Activated CD4-positive, alpha-beta memory T cell treated with anti-CD3 and anti-CD28 coated beads, Interleukin-2, amount 10 ng/mL, durations not matched to agents 7 days and 5 days (primary cell): ENCODE data around the gene OASL. TPM values are rescaled to one million over a fixed set of nuclear protein-coding genes. Genes with fewer than 3 reads are reported as not detected.
"Not testable (repeated sequence)": the region's sequence is repeated elsewhere in the genome, so short reads cannot be mapped to it uniquely, and the experiment has no call there.

Experiments
- CTCF ChIA-PET: fragments of 350-600 bp; sonication (Branson Sonifier 250); formaldehyde crosslinking; loops from one replicate; lab custom pipeline; 2021; ENCODE audit warnings: antibody characterized with exemption, inconsistent platforms; lab: Charles Lee
- POLR2A ChIA-PET: fragments of 350-600 bp; sonication (Branson Sonifier 250); formaldehyde crosslinking; loops from one replicate; lab custom pipeline; 2021; ENCODE audit warnings: antibody characterized with exemption; lab: Charles Lee
- DNase-seq: peaks from one replicate; pipeline ENCODE4 v3.0.0-alpha.2; 2020
- H3K27ac Mint-ChIP-seq: one replicate; pipeline ENCODE4 v1.8.0; 2021; ENCODE audit warnings: mild to moderate bottlenecking, mixed read lengths
- H3K27me3 Mint-ChIP-seq: one replicate; pipeline ENCODE4 v1.8.0; 2021; ENCODE audit warnings: mixed read lengths
- H3K36me3 Mint-ChIP-seq: one replicate; pipeline ENCODE4 v1.8.0; 2021; ENCODE audit warnings: low read depth, mixed read lengths
- H3K4me1 Mint-ChIP-seq: one replicate; pipeline ENCODE4 v1.8.0; 2021; ENCODE audit warnings: mixed read lengths
- H3K4me3 Mint-ChIP-seq: one replicate; pipeline ENCODE4 v1.8.0; 2021; ENCODE audit warnings: mild to moderate bottlenecking, mixed read lengths
- H3K9me3 Mint-ChIP-seq: one replicate; pipeline ENCODE4 v1.8.0; 2021; ENCODE audit warnings: mixed read lengths
- total RNA-seq, 2 experiments: library from RNA; stranded (reverse); gene quantifications; one replicate each; pipeline ENCODE4 v1.2.3, GENCODE V29; 2021

Gene OASL
- total RNA-seq, 2 experiments from 2014 or later, result 104 to 107 TPM

DNA sequence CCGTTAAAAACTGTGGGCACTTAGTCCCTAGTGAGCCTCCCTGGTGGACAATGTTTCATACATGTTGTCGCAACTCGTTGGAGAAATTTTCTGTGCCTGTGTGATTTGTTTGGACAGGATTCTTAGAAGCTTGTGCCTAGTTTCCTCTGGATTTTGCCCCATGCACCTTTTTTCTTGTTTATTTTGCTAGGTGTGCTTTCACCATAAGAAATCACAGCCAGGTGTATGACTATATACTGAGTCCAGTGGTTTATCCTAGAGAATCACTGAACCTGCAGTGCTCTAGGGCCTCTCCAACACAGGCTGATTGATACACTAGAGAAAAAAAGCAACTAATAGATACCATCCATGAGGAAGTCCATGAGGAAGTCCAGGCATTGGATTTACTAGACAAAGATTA lies 33.1 kb upstream of the OASL start:
- Mint-ChIP-seq H3K27me3 (peaks cover 6% of the 10 kb centered on the region), H3K4me3 (no peak overlapping the region), H3K36me3 (no peaks in the 10 kb centered on the region), H3K9me3 (peaks cover 5% of the 10 kb centered on the region), H3K27ac (no peak overlapping the region), H3K4me1 (no peaks in the 10 kb centered on the region)
- no peak for DNase-seq
- CTCF ChIA-PET, result interaction anchor here (0.9 kb wide), 1 partner anchor 24 kb away, joined by 3 read pairs; no protein-coding TSS in a partner anchor
- POLR2A ChIA-PET, result no interaction called here

DNA sequence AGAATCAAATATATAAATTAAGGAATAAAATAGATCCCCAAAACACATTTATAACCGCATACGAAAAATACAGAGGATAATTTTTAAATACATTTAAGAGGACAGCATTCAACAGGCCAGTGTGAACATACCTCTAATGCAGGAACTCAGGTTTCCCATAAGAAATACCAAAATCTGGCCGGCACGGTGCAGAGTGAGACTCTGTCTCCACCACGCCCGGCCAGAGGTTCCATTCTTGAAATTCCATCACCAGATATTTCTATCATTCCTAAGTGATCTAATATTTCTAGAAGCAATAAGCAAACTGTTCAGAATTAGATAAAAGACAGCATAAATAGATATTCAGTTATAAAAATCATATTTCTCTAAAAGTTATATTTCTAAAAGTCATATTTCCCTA lies 30.2 kb upstream of the OASL start:
- H3K4me3 Mint-ChIP-seq, result no peak overlapping the region
- ChIA-PET POLR2A (no interaction called here), CTCF (interaction anchor here (1.1 kb wide), 1 partner anchor 9 kb away, joined by 4 read pairs; no protein-coding TSS in a partner anchor)
- H3K36me3 Mint-ChIP-seq, result no peaks in the 10 kb centered on the region
- H3K27ac Mint-ChIP-seq, result no peak overlapping the region
- H3K4me1 Mint-ChIP-seq, result peaks cover 6% of the 10 kb centered on the region
- H3K9me3 Mint-ChIP-seq, result peaks cover 5% of the 10 kb centered on the region
- peaks cover 6% of the 10 kb centered on the region for H3K27me3 Mint-ChIP-seq
- DNase-seq, result no peak

DNA sequence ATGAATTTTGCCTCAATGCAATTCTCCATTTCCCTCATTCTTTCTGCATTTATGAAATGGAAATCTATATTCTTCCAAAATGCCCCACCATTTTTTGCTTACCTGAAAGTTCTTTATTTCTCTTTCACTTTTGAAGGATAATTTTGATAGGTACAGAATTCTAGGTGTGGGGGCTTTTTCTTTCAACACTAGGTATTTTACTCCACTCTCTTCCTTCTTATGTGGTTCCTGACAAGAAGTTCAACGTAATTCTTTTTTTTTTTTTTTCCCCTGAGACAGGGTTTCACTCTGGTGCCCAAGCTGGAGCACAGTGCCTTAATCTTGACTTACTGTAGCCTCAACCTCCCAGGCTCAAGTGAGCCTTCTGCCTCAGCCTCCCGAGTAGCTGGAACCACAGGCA lies 26.3 kb upstream of the OASL start:
- H3K4me3 Mint-ChIP-seq, result no peak overlapping the region
- CTCF ChIA-PET, result interaction anchor here (0.7 to 1.5 kb wide), 3 partner anchors 32 to 60 kb away, joined by 3 to 6 read pairs (median 3); no protein-coding TSS in a partner anchor
- peaks cover 19% of the 10 kb centered on the region for H3K4me1 Mint-ChIP-seq
- no peak for DNase-seq
- H3K36me3 Mint-ChIP-seq, result no peaks in the 10 kb centered on the region
- H3K9me3 Mint-ChIP-seq, result no peaks in the 10 kb centered on the region
- no peak overlapping the region for H3K27ac Mint-ChIP-seq
- H3K27me3 Mint-ChIP-seq, result no peaks in the 10 kb centered on the region
- POLR2A ChIA-PET, result interaction anchor here (0.7 to 1.4 kb wide), 2 partner anchors 11 to 27 kb away, joined by 3 read pairs; no protein-coding TSS in a partner anchor

DNA sequence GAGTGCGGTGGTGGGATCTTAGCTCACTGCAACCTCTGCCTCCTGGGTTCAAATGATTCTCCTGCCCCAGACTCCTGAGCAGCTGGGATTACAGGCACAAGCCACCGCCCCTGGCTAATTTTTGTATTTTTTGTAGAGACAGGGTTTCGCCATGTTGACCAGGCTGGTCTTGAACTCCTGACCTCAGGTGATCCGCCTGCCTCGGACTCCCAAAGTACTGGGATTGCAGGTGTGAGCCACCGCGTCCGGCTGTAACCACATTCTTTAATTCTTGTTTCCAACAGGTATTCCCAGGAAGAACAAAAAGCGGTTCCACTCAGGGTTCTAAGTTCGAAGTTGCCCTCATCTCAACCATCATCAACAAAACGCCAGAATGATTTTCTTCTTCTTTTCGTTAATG lies 25.5 kb upstream of the OASL start:
- H3K36me3 Mint-ChIP-seq, H3K9me3 Mint-ChIP-seq, H3K27me3 Mint-ChIP-seq, H3K27ac Mint-ChIP-seq, H3K4me3 Mint-ChIP-seq, DNase-seq: not testable (repeated sequence)
- CTCF ChIA-PET, result interaction anchor here (0.7 to 1.5 kb wide), 3 partner anchors 46 to 335 kb away, joined by 3 to 6 read pairs (median 4); no protein-coding TSS in a partner anchor
- H3K4me1 Mint-ChIP-seq, result peaks cover 25% of the 10 kb centered on the region
- POLR2A ChIA-PET, result interaction anchor here (0.6 to 1.4 kb wide), 3 partner anchors 11 to 68 kb away, joined by 3 read pairs; no protein-coding TSS in a partner anchor

DNA sequence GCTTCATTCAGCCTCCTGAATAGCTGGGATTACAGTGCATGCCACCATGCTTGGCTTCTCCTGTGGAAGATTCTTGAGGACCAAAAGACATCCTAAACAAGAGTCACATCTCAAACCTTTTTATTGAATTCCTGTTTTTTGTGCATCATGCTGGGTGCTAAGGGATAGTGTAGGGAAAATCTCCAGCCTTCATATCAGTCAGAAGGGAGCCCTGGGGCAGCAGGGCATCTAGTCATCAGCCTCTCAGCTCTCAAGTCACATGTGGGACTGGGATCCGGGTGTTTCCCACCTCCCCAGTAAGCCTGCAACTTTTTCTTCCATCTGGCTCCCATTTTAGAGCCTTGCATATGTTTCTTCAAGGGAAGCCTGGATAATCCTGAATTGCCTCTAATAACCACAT lies 25.1 kb upstream of the OASL start:
- DNase-seq, result no peak

DNA sequence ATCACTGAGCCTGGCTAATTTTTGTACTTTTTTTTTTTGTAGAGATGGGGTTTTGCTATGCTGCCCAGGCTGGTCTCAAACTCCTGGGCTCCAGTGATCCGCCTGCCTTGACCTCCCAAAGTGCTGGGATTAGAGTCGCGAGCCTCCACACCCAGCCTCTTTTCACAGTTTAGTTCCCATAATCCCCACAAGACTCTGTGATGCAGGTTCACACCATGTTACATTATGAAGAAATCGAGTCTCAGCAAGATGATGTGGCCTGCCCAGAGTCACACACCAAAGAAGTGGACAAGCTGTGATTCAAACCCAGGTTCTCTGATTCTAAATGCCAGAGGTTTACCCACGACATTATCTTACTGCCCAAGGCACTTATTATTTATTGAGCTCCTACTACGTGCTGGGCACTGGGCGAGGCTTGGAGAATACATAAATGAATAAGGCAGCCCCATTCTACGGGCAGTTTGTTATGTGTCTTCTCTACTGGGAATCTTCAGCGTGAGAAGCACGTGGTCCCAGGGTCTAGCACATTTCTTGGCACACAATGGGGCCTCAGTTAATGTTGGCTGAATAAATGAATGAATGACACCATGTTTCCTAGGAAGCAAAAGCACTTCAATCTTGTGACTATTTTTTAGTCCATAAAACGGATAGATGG lies 23.5 kb upstream of the OASL start:
- Mint-ChIP-seq H3K4me1 (peaks cover 38% of the 10 kb centered on the region), H3K36me3 (no peaks in the 10 kb centered on the region), H3K27me3 (no peaks in the 10 kb centered on the region), H3K4me3 (no peak overlapping the region), H3K27ac (no peak overlapping the region), H3K9me3 (no peaks in the 10 kb centered on the region)
- no peak for DNase-seq
- ChIA-PET POLR2A (interaction anchor here (0.6 to 1.6 kb wide), 2 partner anchors 151 to 162 kb away, joined by 3 to 5 read pairs; no protein-coding TSS in a partner anchor), CTCF (interaction anchor here (1.6 to 4.7 kb wide), 3 partner anchors 34 to 162 kb away, joined by 8 to 47 read pairs (median 10); no protein-coding TSS in a partner anchor)

More for the DNA sequence above, 25.1 kb upstream of the OASL start:
- no peak overlapping the region for H3K27ac Mint-ChIP-seq
- ChIA-PET CTCF (interaction anchor here (0.7 to 1.5 kb wide), 2 partner anchors 58 to 335 kb away, joined by 4 to 6 read pairs; no protein-coding TSS in a partner anchor), POLR2A (no interaction called here)
- no peaks in the 10 kb centered on the region for H3K27me3 Mint-ChIP-seq
- peaks cover 29% of the 10 kb centered on the region for H3K4me1 Mint-ChIP-seq
- H3K4me3 Mint-ChIP-seq, result no peak overlapping the region
- H3K9me3 Mint-ChIP-seq, result no peaks in the 10 kb centered on the region
- H3K36me3 Mint-ChIP-seq, result no peaks in the 10 kb centered on the region

DNA sequence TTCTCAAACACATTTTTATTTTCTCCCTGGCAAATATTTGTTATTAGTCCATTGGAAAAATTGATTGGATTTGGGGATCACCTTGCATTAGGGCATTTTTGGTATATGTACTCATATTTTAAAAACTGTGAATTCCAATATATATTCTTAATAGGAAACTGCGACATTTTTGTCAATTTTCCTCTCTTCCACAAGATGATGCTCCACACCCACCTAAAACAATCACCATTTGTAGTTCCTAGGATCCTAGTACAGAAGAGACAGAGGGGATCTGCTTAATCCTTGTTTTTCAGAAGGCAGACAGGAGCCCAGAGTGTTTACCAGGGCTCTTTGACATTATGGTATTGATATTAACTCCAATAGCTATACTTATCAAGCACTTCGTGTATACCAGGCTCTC lies 22.8 kb upstream of the OASL start:
- Mint-ChIP-seq H3K27me3 (no peaks in the 10 kb centered on the region), H3K27ac (no peak overlapping the region), H3K36me3 (no peaks in the 10 kb centered on the region), H3K4me3 (no peak overlapping the region), H3K4me1 (peaks cover 39% of the 10 kb centered on the region), H3K9me3 (no peaks in the 10 kb centered on the region)
- ChIA-PET CTCF (interaction anchor here (0.8 to 4.7 kb wide), 12 partner anchors 10 to 800 kb away, joined by 3 to 47 read pairs (median 9); partner anchors contain the start of gene OASL), POLR2A (interaction anchor here (0.6 to 3.4 kb wide), 3 partner anchors 28 to 162 kb away, joined by 3 to 22 read pairs (median 5); no protein-coding TSS in a partner anchor)
- no peak for DNase-seq

DNA sequence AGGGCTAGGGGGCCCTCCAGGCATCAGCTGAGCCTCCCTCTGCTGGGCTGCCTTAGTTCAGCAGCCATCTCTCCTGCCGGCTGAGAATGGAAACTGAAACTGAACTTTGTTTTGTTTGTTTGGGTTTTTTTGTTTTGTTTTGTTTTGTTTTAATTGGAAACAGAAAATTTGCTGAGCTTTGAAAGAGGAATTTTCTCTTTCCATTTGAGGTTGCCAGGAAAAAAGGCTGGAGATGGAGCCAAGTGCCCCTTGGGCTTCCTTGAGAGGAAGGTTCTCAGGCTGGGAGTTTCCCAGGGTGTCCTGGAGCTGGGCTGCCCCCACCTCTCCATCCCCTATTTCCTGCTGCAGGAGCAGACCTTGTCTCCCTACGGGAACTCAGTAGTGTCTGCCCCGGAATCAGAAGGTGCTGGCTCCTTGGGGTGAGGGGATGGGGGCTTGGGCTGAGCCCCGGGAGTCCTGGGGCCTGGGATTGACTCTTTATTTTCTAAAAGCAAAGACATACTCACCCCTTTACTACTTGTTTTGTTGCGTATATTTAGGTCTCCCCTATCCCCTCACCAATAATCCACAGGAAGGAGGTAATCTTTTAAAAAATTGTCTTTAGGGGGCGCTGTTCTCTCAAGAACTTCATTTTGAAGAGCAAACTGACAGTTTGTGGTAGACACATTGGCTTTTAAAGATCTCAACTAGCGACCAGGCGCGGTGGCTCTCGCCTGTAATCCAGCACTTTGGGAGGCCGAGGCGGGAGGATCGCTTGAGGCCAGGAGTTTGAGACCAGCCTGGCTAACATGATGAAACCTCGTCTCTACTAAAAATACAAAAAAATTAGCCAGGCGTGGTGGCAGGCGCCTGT lies 21.3 kb upstream of the OASL start:
- no peaks in the 10 kb centered on the region for H3K27me3 Mint-ChIP-seq
- H3K36me3 Mint-ChIP-seq, result no peaks in the 10 kb centered on the region
- CTCF ChIA-PET, result interaction anchor here (0.6 to 4.7 kb wide), 48 partner anchors 8 to 523 kb away, joined by 3 to 47 read pairs (median 5); partner anchors contain the start of genes OASL, P2RX7 and POP5
- peaks cover 37% of the 10 kb centered on the region for H3K4me1 Mint-ChIP-seq
- POLR2A ChIA-PET, result interaction anchor here (0.8 to 3.4 kb wide), 21 partner anchors 9 to 768 kb away, joined by 3 to 32 read pairs (median 5); partner anchors contain the start of genes ANAPC5, C12orf43, OASL and RNF34
- no peaks in the 10 kb centered on the region for H3K9me3 Mint-ChIP-seq
- peak; percentile 79 for DNase-seq
- peak overlapping the region; percentile 80 for H3K4me3 Mint-ChIP-seq
- peak overlapping the region; percentile 98 for H3K27ac Mint-ChIP-seq

DNA sequence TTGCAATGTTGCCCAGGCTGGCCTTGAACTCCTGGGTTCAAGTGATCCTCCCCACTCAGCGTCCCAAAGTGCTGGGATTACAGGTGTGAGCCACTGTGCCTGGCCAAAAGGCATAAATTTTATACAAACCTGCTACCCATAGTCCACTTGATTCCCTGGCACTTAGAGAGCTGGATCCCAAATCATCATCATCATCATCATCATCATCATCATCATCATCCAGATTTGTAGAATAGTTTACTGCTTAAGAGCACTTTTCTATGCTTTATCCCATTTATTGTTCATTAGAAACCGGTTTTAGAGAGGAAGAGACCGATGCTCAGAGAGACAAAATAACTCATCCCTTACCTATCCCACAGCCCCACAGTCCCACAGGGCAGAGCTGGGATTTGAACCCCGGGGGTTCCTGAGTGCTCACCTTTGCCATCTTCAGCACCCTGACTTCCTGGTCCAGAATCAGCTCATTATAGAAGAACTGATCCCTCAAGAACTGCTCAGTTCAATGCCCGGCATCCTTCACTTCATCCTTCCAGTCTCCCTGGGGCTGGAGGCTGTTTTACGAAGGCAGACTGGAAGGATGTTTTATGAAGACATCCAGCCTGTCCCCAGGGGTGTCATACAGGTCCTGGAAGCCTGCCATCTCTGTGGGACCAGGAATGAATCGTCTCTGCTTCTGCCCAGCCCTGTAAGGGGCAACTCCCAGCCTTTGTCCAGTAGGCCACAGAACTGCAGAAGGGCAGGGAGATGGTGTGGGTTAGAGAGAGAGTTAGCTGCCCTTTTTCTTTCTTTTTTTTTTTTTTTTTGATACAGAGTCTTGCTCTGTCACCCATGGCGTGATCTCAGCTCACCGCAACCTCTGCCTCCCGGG lies 20.2 kb upstream of the OASL start:
- peak overlapping the region; percentile 80 for H3K4me3 Mint-ChIP-seq
- H3K9me3 Mint-ChIP-seq, result no peaks in the 10 kb centered on the region
- ChIA-PET POLR2A (interaction anchor here (0.6 to 3.4 kb wide), 23 partner anchors 8 to 766 kb away, joined by 3 to 32 read pairs (median 4); partner anchors contain the start of genes ANAPC5, C12orf43, OASL and RNF34), CTCF (interaction anchor here (0.6 to 4.7 kb wide), 43 partner anchors 8 to 522 kb away, joined by 3 to 47 read pairs (median 5); partner anchors contain the start of genes OASL, P2RX7 and POP5)
- no peaks in the 10 kb centered on the region for H3K27me3 Mint-ChIP-seq
- no peaks in the 10 kb centered on the region for H3K36me3 Mint-ChIP-seq
- peak overlapping the region; percentile 98 for H3K27ac Mint-ChIP-seq
- DNase-seq, result no peak
- peaks cover 33% of the 10 kb centered on the region for H3K4me1 Mint-ChIP-seq

DNA sequence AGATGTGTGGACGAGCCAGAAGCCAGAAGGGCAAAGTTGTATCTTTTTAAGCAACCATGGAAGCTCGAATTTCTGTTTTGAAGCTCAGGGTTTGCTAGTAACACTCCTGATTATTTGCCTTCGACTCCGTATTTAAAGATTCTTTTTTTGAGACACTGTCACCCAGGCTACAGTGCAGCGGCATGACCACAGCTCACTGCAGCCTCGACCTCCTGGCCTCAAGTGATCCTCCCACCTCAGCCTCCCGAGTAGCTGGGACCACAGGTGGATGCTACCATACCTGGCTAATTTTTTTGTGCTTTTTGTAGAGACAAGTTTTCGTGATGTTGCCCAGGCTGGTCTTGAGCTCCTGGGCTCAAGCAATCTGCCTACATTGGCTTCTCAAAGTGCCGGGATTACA lies 18.7 kb upstream of the OASL start:
- Mint-ChIP-seq H3K9me3 (no peaks in the 10 kb centered on the region), H3K36me3 (no peaks in the 10 kb centered on the region), H3K27ac (no peak overlapping the region), H3K4me3 (no peak overlapping the region), H3K4me1 (peaks cover 33% of the 10 kb centered on the region), H3K27me3 (no peaks in the 10 kb centered on the region)
- no peak for DNase-seq
- POLR2A ChIA-PET, result interaction anchor here (0.9 to 1.1 kb wide), 2 partner anchors 19 to 23 kb away, joined by 3 read pairs; partner anchors contain the start of gene OASL
- CTCF ChIA-PET, result interaction anchor here (2.1 kb wide), 1 partner anchor 52 kb away, joined by 9 read pairs; no protein-coding TSS in a partner anchor

DNA sequence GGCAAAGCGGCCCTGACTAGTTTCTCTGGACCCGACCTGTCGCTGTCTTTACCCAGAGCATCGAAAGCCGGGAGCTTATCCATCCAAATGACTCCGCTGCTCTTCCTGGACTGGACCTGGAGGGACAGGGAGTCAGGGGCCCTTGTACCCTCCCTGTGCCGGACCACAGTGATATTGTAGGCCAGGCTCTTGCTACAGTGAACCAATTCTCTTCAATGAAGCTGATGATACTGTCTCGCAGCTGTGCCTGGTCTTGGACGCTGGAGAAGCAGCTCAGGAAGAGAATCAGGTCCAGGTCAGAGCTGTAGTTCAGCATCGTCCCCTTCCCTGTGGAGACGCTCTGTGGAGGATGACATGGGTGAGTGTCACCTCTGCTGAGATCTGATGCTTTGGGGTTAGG lies 14.7 kb upstream of the OASL start:
- H3K27ac Mint-ChIP-seq, result no peak overlapping the region
- no peaks in the 10 kb centered on the region for H3K9me3 Mint-ChIP-seq
- H3K36me3 Mint-ChIP-seq, result no peaks in the 10 kb centered on the region
- ChIA-PET CTCF (no interaction called here), POLR2A (interaction anchor here (0.5 kb wide), 1 partner anchor 11 kb away, joined by 3 read pairs; no protein-coding TSS in a partner anchor)
- H3K27me3 Mint-ChIP-seq, result peaks cover 15% of the 10 kb centered on the region
- H3K4me1 Mint-ChIP-seq, result peaks cover 9% of the 10 kb centered on the region
- DNase-seq, result no peak
- H3K4me3 Mint-ChIP-seq, result no peak overlapping the region
